Activated CD8-positive, alpha-beta T cell treated with anti-CD3 and anti-CD28 coated beads for 36 hours (primary cell): ENCODE results near the gene CLEC2D. TPM values are rescaled to one million over a fixed set of nuclear protein-coding genes. Genes with fewer than 3 reads are reported as not detected.
"Not testable (repeated sequence)": the region's sequence is repeated elsewhere in the genome, so short reads cannot be mapped to it uniquely, and the experiment has no call there.

ENCODE experiments used
- ATAC-seq: fragments of 200-7000 bp; cut with Tn5 transposase; one replicate; pipeline ENCODE4 v1.10.0; 2021; ENCODE audit warnings: mild to moderate bottlenecking, moderate library complexity
- CTCF ChIA-PET: fragments of 350-600 bp; sonication (Branson Sonifier 250); formaldehyde crosslinking; loops from one replicate; lab custom pipeline; 2021; ENCODE audit warnings: antibody characterized with exemption; lab: Charles Lee
- POLR2A ChIA-PET: fragments of 350-600 bp; sonication (Branson Sonifier 250); formaldehyde crosslinking; loops from one replicate; lab custom pipeline; 2021; ENCODE audit warnings: antibody characterized with exemption; lab: Charles Lee
- DNase-seq: peaks from one replicate; pipeline ENCODE4 v3.0.0-alpha.2; 2020
- H3K27ac Mint-ChIP-seq: one replicate; pipeline ENCODE4 v1.8.0; 2021; ENCODE audit warnings: mild to moderate bottlenecking, mixed read lengths
- H3K27me3 Mint-ChIP-seq: one replicate; pipeline ENCODE4 v1.8.0; 2021; ENCODE audit warnings: mixed read lengths
- H3K36me3 Mint-ChIP-seq: one replicate; pipeline ENCODE4 v1.8.0; 2021; ENCODE audit warnings: low read depth, mixed read lengths
- H3K4me1 Mint-ChIP-seq: one replicate; pipeline ENCODE4 v1.8.0; 2021; ENCODE audit warnings: low read depth, mixed read lengths
- H3K4me3 Mint-ChIP-seq: one replicate; pipeline ENCODE4 v1.8.0; 2021; ENCODE audit warnings: mild to moderate bottlenecking, moderate library complexity, mixed read lengths
- H3K9me3 Mint-ChIP-seq: one replicate; pipeline ENCODE4 v1.8.0; 2021; ENCODE audit warnings: mixed read lengths
- intact Hi-C: fragments of 100-400 bp; cut with micrococcal nuclease; formaldehyde crosslinking; loops from one replicate; pipeline ENCODE4 v1.10.0; 2022
- total RNA-seq, 2 experiments: library from RNA; stranded (reverse); gene quantifications; one replicate each; pipeline ENCODE4 v1.2.3, GENCODE V29; 2021
- TF ChIP-seq, protein P1 (sequence below): fragments of 200-600 bp; IDR thresholded peaks from one replicate; pipeline ENCODE4 v1.8.0; 2022; ENCODE audit warnings: antibody characterized with exemption, mild to moderate bottlenecking

The CLEC2D gene
- total RNA-seq, 2 experiments from 2014 or later = 240 to 259 TPM

DNA sequence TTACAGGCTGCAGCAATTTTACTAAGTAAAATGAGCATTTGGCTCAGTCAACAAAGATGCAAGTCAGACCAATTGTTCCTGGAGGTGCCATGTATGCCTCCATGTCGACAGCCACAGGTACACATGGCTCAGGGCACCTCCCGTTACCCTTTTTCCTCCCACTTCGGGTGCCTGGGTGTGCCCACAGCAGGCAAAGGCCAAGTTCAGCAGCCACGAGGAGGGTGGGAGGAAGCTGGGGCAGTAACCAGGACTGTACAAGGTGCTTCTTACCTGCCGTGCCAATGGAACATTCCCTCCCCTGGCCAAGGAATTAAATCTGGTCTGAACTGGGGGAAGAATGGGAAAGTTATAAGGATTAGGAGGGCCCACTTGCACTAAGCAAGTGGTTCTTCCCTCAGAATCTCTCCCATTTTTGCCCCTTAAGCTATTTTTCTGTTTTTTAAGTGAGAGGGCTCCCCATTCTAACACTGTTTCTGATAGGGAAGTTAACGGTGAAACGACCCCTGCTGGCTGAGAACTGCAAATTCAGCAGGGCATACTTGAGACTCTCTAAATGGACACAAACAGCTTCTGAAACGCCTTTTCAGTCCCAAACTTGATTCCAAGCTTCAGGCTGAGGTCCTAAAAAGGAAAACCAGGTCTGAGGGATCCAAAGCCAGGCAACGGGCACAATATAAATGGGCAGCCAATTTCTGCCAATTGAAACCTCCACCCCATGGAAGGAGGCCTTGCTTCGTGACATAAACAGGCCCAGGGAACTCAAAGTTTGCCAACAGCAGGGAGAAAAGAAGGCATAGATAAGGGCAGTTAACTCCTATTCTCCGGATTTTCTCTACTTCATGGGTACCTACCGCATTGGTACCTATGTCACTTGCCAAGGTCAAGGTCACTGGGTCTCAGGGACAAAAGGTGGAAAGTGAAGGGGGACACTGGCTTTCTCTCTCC is 38.6 kb downstream of the CLEC2D start:
- TF ChIP-seq, protein P1, sequence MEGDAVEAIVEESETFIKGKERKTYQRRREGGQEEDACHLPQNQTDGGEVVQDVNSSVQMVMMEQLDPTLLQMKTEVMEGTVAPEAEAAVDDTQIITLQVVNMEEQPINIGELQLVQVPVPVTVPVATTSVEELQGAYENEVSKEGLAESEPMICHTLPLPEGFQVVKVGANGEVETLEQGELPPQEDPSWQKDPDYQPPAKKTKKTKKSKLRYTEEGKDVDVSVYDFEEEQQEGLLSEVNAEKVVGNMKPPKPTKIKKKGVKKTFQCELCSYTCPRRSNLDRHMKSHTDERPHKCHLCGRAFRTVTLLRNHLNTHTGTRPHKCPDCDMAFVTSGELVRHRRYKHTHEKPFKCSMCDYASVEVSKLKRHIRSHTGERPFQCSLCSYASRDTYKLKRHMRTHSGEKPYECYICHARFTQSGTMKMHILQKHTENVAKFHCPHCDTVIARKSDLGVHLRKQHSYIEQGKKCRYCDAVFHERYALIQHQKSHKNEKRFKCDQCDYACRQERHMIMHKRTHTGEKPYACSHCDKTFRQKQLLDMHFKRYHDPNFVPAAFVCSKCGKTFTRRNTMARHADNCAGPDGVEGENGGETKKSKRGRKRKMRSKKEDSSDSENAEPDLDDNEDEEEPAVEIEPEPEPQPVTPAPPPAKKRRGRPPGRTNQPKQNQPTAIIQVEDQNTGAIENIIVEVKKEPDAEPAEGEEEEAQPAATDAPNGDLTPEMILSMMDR = peak; percentile 81
- ATAC-seq (peak; percentile 89), DNase-seq (peak; percentile 80)
- Mint-ChIP-seq H3K4me1 (peaks cover 46% of the 10 kb centered on the region), H3K27me3 (no peaks in the 10 kb centered on the region), H3K9me3 (peaks cover 15% of the 10 kb centered on the region), H3K4me3 (peak overlapping the region; percentile 61), H3K27ac (peak overlapping the region; percentile 92), H3K36me3 (peaks cover 33% of the 10 kb centered on the region)
- POLR2A ChIA-PET = interaction anchor here (0.6 to 2.8 kb wide), 15 partner anchors 8 to 749 kb away, joined by 3 to 12 read pairs (median 4); partner anchors contain the start of gene CLEC2D
- CTCF ChIA-PET = interaction anchor here (0.6 to 4.4 kb wide), 37 partner anchors 9 to 377 kb away, joined by 3 to 67 read pairs (median 5); partner anchors contain the start of genes CLEC2D and CLECL1
- intact Hi-C loops = loop anchor here (2.0 kb wide), 1 partner anchor 73 kb away; no protein-coding TSS in a partner anchor

DNA sequence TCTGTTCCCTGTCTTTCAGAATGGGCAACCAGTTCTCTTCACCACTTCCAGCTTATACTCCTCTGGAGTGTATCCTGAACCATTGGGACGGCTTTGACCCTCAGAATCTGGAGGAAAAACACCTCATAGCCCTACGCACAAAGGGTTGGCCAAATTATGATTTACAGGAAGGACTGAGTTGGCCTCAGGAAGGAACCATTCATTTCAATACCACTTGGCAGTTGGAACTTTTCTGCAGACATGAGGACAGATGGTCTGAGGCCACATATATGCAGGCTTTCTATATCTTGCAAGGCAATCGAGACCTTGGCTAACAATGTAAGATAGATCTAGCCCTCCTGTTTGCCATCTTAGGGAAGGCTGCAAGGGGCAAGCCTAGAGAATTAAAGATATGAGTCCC is 39.3 kb downstream of the CLEC2D start:
- no peak for ATAC-seq
- H3K4me1 Mint-ChIP-seq = peaks cover 46% of the 10 kb centered on the region
- intact Hi-C loops = loop anchor here (2.0 kb wide), 1 partner anchor 74 kb away; no protein-coding TSS in a partner anchor
- H3K27ac Mint-ChIP-seq = peak overlapping the region; percentile 92
- peaks cover 15% of the 10 kb centered on the region for H3K9me3 Mint-ChIP-seq
- ChIA-PET CTCF (interaction anchor here (0.6 to 4.4 kb wide), 33 partner anchors 10 to 378 kb away, joined by 3 to 67 read pairs (median 5); partner anchors contain the start of genes CLEC2D and CLECL1), POLR2A (interaction anchor here (0.7 to 2.8 kb wide), 7 partner anchors 9 to 39 kb away, joined by 4 to 12 read pairs (median 7); partner anchors contain the start of gene CLEC2D)
- H3K4me3 Mint-ChIP-seq = no peak overlapping the region
- H3K27me3 Mint-ChIP-seq = no peaks in the 10 kb centered on the region
- TF ChIP-seq, protein P1 = no peak
- peaks cover 33% of the 10 kb centered on the region for H3K36me3 Mint-ChIP-seq
- no peak for DNase-seq

DNA sequence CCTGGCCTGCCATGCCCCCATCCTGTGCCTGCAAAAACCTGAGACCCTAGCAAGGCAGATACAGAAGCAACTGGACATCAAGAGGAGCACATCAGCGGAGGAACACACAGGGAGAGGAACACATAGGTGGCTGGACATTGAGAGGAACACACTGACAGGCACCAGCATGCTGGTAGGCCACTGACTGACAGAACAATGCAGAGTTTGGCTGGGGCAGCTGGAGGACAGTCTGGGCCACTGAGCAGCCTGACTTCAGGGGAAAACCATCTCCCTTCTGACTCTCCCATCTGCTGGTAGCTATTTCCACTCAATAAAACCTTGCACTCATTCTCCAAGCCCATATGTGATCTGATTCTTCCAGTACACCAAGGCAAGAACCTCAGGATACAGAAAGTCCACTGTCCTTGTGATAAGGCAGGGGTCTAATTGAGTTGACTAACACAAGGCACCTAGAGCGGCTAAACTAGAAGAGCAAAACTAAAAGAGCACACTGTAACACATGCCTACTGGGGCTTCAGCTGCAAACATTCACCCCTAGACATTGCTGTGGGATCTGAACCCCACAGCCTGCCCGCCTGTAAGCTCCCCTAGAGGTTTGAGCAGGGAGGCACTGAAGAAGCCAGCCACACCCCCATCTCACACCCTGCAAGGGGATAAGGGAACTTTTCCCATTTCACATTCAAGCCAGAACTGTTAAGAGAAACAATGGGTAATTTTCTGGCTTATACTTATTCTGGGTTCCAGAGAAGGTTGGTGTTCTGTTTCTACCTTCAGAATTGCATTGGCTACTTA is 41.3 kb downstream of the CLEC2D start:
- H3K27ac Mint-ChIP-seq = no peak overlapping the region
- H3K9me3 Mint-ChIP-seq = peaks cover 2% of the 10 kb centered on the region
- TF ChIP-seq, protein P1 = no peak
- H3K27me3 Mint-ChIP-seq = no peaks in the 10 kb centered on the region
- H3K4me3 Mint-ChIP-seq = no peak overlapping the region
- DNase-seq (no peak), ATAC-seq (no peak)
- intact Hi-C loops = no loop called here
- ChIA-PET POLR2A (interaction anchor here (0.8 to 1.7 kb wide), 4 partner anchors 9 to 62 kb away, joined by 5 read pairs; no protein-coding TSS in a partner anchor), CTCF (interaction anchor here (1.0 to 1.6 kb wide), 5 partner anchors 8 to 76 kb away, joined by 3 to 7 read pairs (median 4); no protein-coding TSS in a partner anchor)
- H3K36me3 Mint-ChIP-seq = peaks cover 17% of the 10 kb centered on the region
- peaks cover 42% of the 10 kb centered on the region for H3K4me1 Mint-ChIP-seq

DNA sequence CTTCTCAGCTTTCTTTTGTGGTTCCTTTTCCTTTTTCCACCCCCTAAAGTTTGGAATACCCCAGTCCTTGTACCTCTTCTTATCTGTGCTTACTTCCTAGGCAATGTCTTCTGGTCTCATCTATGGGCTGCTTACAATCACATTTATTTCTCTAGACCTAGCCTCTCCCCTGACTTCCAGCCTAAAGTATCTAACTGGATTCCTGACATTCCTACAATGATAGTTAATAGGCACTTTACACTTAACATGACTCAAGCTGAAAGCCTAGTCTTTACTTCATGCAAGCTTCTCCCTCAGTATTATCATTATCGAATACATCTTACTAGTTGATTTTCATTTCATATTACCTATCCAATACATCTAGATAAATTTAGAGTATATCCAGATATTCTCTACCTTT is 42.2 kb downstream of the CLEC2D start:
- ATAC-seq (no peak), DNase-seq (no peak)
- intact Hi-C loops = no loop called here
- no peaks in the 10 kb centered on the region for H3K27me3 Mint-ChIP-seq
- peaks cover 40% of the 10 kb centered on the region for H3K4me1 Mint-ChIP-seq
- CTCF ChIA-PET = interaction anchor here (0.8 to 1.6 kb wide), 6 partner anchors 9 to 77 kb away, joined by 3 to 7 read pairs (median 4); no protein-coding TSS in a partner anchor
- H3K36me3 Mint-ChIP-seq = peaks cover 11% of the 10 kb centered on the region
- POLR2A ChIA-PET = interaction anchor here (0.8 to 1.7 kb wide), 4 partner anchors 10 to 63 kb away, joined by 5 read pairs; no protein-coding TSS in a partner anchor
- H3K27ac Mint-ChIP-seq = no peak overlapping the region
- H3K4me3 Mint-ChIP-seq = no peak overlapping the region
- TF ChIP-seq, protein P1 = no peak
- H3K9me3 Mint-ChIP-seq = no peaks in the 10 kb centered on the region

DNA sequence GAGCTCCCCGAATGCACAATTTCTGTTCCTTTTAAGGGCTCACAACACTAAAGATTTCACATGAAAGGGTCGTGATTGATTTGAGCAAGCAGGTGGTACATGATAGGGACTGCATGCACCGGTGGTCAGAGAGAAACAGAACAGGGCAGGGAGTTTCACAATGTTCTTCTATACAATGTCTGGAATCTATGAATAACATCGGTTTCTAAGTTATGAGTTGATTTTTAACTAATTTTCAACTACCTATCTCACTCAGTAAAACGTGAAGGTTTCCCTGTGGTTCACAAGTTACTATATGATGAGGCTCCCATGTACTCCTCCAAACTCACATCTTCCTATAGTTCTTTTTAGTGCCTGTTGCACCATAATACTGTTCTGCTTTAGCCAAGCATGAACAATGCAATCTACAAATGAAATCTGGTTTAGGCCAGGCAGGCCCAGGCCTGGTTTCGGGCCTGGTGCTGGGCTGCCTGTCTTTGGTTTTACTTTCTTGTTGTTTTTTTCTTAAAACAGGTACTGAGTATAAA is 43.6 kb downstream of the CLEC2D start:
- H3K27ac Mint-ChIP-seq, intact Hi-C loops, H3K9me3 Mint-ChIP-seq, ATAC-seq, H3K4me3 Mint-ChIP-seq, H3K27me3 Mint-ChIP-seq, DNase-seq, H3K36me3 Mint-ChIP-seq: not testable (repeated sequence)
- peaks cover 28% of the 10 kb centered on the region for H3K4me1 Mint-ChIP-seq
- ChIA-PET CTCF (interaction anchor here (1.1 kb wide), 1 partner anchor 78 kb away, joined by 3 read pairs; no protein-coding TSS in a partner anchor), POLR2A (interaction anchor here (1.0 kb wide), 1 partner anchor 11 kb away, joined by 4 read pairs; no protein-coding TSS in a partner anchor)
